Activated CD8-positive, alpha-beta memory T cell treated with anti-CD3 and anti-CD28 coated beads, Interleukin-2, amount 50 U/mL, for 48 hours (primary cell): ENCODE data around the gene GDF7.

Experiments used
- DNase-seq: peaks from one replicate; pipeline ENCODE4 v3.0.0-alpha.2; 2020

The GDF7 gene

DNA sequence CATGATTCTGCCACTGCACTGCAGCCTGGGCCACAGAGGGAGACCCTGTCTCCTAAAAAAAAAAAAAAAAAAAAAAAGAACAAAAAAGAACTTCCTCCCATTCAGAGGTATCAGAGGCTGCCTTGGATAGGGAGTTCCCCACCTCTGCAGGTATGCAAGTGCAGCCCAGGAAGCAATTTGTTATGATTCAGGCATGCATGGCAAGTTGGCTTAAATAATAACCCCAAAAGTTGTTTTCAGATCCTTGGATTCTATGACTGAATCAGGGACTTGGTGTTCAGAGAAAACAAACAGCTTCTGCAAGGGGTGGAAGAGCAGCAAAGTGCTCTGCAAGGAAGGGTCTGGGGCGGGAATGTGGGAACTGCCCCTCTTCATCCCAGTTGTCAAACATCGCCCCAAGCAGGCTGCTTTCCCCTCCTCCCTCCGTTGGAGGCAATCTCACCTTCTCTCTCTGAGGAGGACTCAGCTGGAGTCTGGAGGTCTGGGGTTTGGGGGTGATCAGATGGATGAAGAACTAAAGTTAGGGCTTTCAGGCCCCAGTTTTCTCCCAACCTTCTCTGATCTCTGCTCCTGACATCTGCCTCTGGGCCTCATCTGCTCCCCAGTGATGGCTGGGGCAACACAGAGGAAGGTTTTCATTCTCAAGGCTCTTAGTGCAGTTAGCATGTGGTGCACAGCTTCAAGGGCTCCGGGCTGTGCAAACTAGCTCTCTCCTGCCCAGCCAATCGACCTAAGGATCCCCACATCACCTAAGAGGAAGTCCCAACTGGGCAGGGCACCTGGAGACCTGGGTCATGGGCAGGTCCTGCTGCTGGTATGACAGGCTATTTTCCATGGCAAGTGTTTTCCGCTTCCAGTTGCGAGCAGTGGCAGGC lies 3.5 kb upstream of the GDF7 start:
- DNase-seq, result no peak

DNA sequence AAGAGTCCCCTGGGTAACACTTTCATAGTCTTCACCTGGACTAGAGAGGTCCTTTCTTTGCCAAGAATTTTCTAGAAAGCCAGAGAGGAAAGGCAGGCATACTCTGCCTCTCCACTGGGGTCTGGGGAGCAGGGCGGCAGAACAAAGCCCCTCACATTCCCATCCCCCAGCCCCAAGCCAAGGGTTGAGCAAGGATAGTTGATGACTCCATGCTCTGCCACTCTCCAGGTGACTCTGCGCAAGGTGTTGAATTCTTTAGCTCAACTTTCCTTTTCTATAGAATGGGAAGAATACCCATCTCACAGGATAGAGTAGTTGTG lies 2.9 kb upstream of the GDF7 start:
- DNase-seq, result no peak

DNA sequence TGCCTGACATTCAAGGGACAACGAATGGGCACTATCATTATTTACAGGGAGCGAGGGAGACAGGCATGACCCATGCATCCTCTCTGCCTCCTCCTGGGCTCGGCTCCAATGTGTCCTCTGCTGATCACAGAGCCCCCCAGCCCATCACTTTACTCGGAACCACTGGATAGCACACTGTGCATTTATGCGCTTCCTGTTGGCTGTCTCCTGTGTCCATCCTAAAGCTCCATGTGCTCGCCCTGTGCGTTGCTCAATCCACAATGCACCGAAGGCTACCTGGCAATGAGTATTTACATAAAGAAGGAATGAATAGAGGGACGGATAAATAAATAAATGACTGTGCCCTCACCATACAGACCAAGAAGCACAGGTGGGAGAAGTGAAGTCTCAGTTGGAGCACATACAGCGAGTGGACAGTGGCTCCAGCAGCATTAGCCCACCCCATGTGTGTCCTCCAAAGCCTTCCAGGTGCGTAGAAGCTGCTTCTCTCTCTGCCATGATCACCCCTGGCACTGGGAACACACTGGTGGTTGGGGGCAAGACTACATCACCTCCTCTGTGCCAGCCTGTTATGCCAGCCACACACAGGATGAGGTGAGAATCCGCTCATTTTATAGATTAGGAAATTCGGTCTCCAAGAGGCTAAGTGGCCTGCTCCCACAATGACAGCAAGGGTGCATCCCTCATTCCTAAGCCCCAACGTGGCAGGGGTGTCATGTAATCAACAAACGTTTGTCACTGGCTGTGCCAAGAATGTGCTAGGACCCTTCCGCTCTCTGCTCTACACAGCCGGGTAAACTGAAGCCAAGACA lies 2.3 kb upstream of the GDF7 start:
- no peak for DNase-seq

DNA sequence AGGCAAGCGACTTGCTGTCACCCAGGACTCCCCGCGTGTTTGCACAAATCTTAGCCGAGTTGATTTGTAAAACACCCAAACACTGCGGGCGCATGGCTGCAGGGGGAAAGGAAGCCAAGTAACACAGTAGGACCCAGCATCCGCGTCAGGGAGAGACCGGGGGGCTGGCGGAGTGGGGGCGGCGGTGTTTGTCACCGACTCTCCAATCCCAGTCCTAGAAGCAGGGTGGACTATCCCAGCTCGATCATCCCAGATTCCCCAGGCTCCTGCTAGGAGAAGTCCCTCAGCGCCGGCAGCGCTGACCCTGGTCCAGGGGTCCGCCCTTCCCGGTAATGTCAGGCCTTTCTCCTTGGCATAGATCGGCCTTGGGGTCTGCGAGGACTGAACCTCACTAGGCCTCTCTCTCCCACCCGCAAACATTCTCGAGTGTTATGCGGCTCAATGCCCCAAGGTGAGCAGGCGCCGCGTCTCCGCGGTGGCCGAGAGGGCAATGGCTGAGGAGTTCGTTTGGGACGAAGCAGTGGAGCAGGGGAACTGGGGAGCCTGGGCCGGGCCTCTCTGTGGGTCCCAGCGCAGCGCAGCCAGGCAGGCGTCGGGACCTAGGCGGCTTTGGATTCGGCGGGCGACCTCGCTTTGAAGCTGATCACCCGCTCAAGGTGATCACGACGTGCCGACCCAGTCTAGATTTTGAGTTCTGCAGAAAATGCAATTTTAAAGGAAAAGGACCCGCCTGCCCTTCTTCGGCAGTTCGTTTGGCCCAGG lies 1.5 kb upstream of the GDF7 start:
- DNase-seq, result no peak

DNA sequence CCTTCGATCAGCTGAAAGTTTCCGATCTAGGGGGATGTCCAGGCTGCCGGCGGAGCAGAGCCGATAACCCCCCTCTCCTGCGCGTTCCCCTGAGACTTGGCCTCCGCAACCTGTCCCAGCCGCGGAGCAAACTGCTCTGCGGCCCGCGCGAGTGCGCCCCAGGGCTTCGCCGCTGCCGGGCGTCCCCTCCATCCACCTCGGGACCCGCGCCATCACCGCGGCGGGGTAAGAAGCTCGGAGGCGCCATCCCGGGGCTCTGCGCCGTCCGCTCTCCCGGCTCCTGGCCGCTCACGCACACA lies 990 bp upstream of the GDF7 start:
- DNase-seq, result no peak

DNA sequence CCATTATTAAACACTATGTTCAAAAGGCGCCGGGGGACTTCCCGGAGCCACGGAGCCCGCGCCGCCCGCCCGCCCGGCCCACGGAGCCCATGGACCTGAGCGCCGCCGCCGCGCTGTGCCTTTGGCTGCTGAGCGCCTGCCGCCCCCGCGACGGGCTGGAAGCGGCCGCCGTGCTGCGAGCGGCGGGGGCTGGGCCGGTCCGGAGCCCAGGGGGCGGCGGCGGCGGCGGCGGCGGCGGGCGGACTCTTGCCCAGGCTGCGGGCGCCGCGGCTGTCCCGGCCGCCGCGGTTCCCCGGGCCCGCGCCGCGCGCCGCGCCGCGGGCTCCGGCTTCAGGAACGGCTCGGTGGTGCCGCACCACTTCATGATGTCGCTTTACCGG lies 197 bp downstream of the GDF7 start:
- no peak for DNase-seq

DNA sequence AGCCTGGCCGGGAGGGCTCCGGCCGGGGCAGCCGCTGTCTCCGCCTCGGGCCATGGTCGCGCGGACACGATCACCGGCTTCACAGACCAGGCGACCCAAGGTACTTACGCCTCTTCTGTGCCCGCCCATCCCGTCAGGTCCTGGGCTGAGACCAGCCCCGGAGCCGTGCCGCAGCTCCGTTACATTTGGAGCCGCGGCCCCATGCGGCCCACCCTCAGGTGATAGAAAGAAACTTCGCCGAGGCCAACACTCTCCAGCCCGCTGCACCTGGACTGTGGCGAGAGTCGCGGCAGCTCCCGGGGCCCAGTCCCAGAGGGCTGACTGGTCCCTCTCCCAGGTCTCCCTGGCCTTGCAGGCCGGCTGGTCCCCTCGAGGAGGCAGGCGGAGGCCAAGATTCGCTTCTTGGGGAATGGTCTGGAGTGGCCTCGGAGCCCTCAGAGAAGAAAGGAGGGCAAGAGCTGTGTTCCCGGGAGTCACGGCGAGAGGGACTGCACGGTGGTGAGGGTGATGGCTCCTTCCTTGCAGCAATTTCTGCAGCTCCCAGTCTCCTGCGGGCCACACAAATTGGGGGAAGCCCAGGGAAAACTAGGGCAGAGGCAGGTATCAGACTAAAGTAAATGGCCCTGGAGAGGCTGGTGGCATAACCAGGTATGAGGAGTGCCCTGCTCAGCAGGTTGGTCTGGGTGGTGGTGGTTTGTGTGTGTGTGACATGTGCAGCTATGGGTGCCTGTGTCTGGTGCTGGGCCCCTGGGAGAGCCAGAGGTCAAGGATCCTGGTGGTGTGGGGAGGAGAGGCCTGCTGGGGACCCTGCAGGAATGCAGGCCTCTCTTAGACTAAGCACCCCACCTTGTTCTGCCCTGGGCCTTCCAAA lies 822 bp downstream of the GDF7 start:
- peak; percentile 54 for DNase-seq

DNA sequence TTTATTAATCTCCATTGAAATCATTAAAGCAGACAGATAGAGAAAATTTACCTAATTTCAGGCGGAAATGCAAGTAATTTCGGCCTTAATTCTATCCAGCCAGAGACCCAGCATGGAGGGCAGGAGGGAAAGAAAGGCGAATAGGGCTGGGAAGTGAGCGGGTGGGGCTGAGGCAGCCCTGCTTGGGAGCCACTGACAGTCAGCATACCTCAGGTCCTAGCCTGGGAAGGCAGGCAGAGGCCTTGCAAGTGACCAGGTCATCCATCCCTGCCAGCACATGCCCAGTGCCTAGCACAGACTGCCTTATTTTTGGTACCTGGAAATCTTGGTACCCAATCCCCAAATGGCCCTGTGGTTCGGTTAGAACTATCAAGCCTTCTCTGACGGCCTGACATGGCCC lies 1.5 kb downstream of the GDF7 start:
- DNase-seq, result peak; percentile 45

DNA sequence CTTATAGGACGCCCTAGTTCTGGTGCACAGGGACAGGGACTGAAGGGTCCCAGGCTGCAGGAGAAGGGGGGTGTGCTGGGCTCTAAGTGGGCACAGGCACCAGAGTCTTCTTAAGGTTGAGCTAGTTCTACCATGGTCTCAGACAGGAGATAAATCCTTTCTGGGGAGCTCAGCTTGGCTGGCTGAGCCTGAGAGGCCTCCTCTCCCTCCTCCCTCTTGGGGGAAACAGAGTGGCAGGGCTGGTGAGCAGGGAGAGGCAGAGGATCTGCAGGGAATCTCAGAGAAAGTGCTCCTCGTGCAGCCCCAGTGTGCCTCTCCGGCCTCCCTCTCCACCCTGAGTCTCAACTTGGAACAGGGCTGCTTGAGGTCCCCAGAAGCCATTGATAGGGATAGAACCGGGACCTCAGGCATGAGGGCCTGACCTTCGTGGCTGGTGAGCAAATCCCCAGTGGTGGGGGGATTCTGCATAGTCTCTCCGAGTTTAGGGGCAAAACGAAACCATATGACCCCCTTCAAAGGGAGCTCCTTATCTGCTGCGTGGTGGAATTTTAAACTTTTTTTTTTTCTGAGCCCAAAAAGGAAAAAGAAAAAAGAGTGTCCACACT lies 2.0 kb downstream of the GDF7 start:
- DNase-seq, result peak; percentile 30

DNA sequence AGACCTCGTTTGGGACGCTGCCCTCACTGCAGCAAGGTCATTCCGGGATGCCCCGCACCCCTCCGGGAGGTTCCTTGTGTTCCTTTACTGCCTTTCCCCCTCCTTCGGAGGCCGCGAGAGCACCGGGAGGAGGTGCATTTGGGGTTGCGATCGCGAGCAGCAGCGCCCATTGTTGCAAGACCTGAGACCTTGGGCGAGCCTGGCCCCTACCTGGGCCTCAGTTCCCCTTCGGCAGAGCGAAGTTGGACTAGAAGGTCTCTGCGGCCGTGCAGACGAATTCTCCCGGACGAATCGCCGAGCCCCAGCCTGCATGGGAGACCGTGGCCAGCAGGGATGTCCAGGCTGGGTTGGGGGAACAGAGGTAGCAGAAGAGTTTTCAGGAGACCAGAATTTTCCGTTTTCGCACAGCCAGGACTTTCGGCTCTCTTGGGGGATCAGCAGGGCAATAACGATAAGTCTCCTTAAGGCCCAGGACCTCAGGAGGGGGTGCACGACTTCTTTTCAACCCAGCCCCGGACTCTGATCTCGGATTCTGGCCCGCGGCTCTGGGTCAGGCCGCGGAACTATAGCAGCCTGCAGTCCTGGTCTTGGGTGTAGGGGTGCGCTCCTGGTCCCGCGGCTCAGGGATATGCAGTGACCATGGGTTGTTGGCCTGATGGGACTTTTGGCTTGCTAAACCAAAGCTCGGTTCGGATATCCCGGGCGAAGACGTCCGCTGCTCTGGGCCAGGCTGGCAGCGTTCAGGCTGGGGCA lies 2.8 kb downstream of the GDF7 start:
- no peak for DNase-seq

DNA sequence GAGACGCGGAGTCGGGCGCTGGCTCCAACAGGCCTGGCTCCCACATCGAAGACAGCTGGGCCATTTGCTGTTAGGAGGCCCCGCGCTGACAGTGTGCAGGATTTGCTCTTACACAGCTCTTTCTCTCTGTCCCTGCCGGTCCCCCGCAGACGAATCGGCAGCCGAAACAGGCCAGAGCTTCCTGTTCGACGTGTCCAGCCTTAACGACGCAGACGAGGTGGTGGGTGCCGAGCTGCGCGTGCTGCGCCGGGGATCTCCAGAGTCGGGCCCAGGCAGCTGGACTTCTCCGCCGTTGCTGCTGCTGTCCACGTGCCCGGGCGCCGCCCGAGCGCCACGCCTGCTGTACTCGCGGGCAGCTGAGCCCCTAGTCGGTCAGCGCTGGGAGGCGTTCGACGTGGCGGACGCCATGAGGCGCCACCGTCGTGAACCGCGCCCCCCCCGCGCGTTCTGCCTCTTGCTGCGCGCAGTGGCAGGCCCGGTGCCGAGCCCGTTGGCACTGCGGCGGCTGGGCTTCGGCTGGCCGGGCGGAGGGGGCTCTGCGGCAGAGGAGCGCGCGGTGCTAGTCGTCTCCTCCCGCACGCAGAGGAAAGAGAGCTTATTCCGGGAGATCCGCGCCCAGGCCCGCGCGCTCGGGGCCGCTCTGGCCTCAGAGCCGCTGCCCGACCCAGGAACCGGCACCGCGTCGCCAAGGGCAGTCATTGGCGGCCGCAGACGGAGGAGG lies 3.5 kb downstream of the GDF7 start:
- DNase-seq, result no peak

DNA sequence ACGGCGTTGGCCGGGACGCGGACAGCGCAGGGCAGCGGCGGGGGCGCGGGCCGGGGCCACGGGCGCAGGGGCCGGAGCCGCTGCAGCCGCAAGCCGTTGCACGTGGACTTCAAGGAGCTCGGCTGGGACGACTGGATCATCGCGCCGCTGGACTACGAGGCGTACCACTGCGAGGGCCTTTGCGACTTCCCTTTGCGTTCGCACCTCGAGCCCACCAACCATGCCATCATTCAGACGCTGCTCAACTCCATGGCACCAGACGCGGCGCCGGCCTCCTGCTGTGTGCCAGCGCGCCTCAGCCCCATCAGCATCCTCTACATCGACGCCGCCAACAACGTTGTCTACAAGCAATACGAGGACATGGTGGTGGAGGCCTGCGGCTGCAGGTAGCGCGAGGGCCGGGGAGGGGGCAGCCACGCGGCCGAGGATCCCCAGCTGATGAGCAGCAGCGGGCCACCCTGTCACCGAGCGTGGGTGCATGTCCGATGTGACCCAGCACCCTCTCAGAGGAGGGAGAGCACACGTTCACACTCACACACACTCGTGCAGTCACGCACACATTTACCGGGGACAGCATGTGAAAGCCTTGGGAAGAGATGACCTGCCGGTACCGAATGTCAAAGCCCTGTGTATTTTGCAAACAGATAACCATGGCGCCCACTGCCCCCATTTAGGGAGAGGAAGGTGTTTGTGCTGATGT lies 4.2 kb downstream of the GDF7 start:
- DNase-seq, result no peak

DNA sequence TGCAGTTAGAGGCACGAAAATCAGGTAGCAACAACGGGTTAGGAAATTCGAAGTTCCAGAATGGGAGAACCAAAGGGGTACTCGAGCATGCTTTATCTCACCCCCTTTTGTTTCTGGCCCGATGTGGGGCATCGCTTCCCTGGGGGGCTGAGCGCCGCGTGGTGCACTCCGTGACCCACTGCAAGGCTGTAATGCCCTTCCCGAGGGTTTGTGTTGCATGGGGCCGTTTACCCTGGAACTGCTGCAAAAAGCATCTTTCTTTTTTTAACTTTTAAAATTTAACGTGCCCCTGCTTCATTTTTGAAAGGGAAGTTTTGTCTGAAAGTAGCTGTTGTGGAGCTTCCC lies 4.8 kb downstream of the GDF7 start:
- DNase-seq, result no peak

DNA sequence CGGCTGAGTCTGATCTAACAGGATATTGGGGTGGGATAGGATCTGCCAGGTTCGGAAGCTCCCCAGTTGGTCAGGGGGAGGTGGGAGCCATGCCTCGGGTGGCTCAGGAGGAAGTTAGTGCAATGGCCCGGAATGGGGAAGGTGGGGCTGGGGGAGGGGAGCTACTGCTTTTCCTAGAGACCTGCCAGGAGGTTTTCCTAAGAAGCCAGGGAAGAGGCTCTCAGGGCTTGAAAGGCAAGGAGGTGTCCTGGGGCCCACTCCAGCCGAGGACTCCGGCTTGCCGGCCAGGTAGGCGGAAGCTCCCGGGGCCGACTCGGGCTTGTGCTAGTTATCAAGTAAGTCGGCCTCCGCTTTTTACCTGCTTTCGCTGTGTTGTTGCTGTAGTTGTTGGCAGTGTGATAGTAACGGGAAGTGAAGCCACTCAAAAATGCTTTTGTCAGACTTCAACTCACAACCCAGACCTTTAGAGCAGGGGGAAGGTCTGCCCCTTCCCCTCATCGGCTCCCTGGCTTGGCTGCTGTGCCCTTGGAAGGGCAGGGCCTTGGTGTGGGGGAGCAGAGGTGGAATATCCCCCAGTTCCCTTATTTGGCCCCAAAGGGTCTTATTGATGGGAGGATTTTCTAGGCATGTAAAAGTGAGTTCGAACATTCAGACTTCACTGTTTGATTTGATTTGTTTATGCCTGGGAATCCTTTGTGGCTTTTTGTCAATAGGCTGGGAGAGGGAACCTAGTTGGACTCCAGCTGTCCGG lies 5.4 kb downstream of the GDF7 start:
- DNase-seq, result no peak

DNA sequence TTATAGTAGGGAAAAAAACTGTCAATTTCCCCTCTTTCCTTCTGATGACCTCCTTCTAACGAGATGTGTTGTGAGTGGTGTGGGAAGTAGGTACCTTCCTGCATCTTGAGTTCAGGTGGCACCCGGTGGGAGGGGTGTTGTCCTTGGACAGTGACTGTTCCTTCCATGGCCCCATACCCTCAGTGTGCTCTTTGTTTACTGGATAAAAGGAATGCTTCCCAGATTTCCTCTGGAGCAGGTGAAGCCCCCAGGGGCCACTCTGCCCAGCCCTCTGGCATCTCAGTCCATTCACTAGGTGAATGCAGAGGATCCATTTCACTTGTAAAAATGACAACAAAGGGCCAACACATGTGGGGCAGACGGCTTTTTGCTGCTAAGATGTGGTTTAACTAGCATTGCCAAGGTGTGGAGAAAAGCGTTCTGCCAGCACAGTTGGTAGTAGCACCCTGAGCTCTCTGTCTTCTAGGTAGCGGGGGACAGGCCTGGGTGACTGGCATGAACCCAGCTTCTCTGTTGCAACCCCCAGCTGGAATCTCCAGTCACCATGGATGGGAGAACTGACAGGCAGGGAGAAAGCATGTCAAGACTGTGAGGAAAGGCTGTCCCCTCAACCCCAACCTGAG lies 6.9 kb downstream of the GDF7 start:
- no peak for DNase-seq

DNA sequence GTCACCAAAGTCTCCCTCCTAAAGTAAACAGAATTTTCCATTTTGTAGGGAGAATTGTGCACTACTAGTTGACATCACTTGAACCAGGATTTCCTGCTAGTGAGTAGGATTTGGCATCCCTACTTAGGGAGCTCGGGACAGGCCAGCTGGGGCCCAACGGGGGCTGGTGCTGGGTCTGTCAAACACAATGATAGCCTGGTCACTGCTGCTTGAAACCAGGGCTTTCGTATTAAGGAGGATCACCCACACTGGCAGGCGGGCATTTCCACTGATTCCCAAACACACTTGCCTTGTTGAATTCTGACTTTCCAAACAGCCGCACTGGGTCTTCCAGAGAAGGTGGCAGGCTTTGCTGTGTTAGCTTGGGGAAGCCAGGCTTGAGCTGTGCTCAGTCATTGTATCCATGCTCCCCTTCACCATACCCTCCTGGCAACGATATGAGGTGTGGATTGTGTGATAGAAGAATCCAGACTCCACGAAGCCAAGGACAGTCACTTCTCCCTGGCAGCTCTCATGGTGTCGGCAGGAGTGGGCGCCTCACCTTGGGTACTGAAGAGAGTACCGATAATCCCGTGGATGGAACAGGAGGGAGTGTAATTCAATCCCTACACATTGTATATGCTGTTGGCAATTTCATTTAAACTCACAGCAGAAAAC lies 7.5 kb downstream of the GDF7 start:
- no peak for DNase-seq

DNA sequence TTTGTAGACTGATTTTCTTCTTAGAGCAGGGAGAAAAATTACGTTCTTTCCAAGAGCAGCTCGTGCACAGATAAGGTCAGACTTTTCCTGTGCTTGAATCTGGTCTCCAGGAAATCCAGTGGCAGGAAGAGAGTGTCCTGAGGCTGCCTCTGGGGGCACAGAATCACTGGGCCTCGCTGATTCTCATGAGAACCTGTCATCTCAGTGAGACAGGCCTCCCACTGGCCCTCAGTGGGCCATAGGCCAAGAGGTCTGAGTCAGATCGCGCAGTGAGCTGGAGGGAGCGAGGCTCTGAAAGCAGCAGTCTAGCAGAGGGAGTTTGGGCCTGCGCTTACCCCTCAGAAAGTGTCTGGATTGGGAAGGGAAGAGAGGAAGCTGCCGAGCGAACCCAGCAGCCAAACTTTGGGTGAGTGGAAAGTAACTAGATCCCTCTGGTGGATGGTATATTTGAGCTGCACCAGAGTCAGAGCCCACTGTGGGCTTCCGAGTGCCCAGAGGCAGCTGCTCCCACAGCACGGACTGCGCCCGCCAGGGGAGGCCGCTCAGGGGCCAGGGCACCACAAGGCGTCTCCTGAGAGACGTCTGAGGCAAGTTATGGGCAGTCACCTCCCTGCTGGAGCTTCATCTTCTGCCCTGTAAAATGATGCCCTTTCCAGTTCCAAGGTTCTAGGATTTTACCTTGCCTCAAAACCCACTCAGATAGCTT lies 8.2 kb downstream of the GDF7 start:
- no peak for DNase-seq
